ENCODE data around the gene ADAMTS7. TPM values are rescaled to one million over a fixed set of nuclear protein-coding genes. Genes with fewer than 3 reads are reported as not detected.
"Not testable (repeated sequence)": the region's sequence is repeated elsewhere in the genome, so short reads cannot be mapped to it uniquely, and the experiment has no call there.

The ADAMTS7 gene
- total and polyA plus RNA-seq, 2 donors (not counting 1 experiment from before 2014, with no cell fraction given) = 7.9 TPM

- H3K27ac ChIP-seq (ENCODE audit: insufficient read depth, low read length) = no peak overlapping the region
- no peak overlapping the region for H3K4me3 ChIP-seq (replicated peaks in 1 of 4; ENCODE audit: control extremely low read depth in 1 of 4, insufficient read depth in 1 of 4, low read depth in 3 of 4, low read length in 4 of 4)
- no peaks in the 10 kb centered on the region for H3K36me3 ChIP-seq (ENCODE audit: control insufficient read depth, insufficient read depth, low read length)
- no peak overlapping the region for H2AFZ ChIP-seq (ENCODE audit: low read length)
- no peaks in the 10 kb centered on the region for H3K9me3 ChIP-seq (ENCODE audit: control insufficient read depth, insufficient read depth, low read depth, low read length)
- H3K79me2 ChIP-seq (ENCODE audit: control insufficient read depth, insufficient read depth, low read length) = no peaks in the 10 kb centered on the region
- H4K20me1 ChIP-seq (ENCODE audit: control insufficient read depth, extremely low read depth, insufficient read depth, low read length) = no peaks in the 10 kb centered on the region
- no peak for TF ChIP-seq CTCF (conservative IDR thresholded peaks at IDR 0.05 in 1 of 2, IDR thresholded peaks at IDR 0.05 in 1 of 2; ENCODE audit: low read depth in 1 of 2, low read length in 2 of 2)
- no peak for TF ChIP-seq EZH2 (IDR thresholded peaks at IDR 0.05; ENCODE audit: low read length, missing control alignments)
- H3K4me2 ChIP-seq (ENCODE audit: extremely low read depth, insufficient read depth, low read length) = no peak overlapping the region
- H3K4me1 ChIP-seq (ENCODE audit: control insufficient read depth, extremely low read depth, insufficient read depth, low read length) = no peaks in the 10 kb centered on the region
- no peak overlapping the region for H3K9ac ChIP-seq (ENCODE audit: insufficient read depth, low read length)
- no peak for DNase-seq (ENCODE audit: low read depth in 2 of 2)
- no peaks in the 10 kb centered on the region for H3K27me3 ChIP-seq (ENCODE audit: control insufficient read depth, insufficient read depth, low read length)
These were observed 45.2 kb downstream of the ADAMTS7 start for GRCh38 chr15:78766041-78766440.

- not testable (repeated sequence) for DNase-seq (ENCODE audit: low read depth in 2 of 2); H3K79me2 ChIP-seq (ENCODE audit: control insufficient read depth, insufficient read depth, low read length); H3K27ac ChIP-seq (ENCODE audit: insufficient read depth, low read length)
These were observed 46.0 kb downstream of the ADAMTS7 start for GRCh38 chr15:78765154-78765860.

GRCh38 chr15:78764340-78765153 lies 46.7 kb downstream of the ADAMTS7 start:
- not testable (repeated sequence) for H3K27ac ChIP-seq (ENCODE audit: insufficient read depth, low read length); H3K4me3 ChIP-seq (replicated peaks in 1 of 4; ENCODE audit: control extremely low read depth in 1 of 4, insufficient read depth in 1 of 4, low read depth in 3 of 4, low read length in 4 of 4); H3K36me3 ChIP-seq (ENCODE audit: control insufficient read depth, insufficient read depth, low read length); H2AFZ ChIP-seq (ENCODE audit: low read length); H4K20me1 ChIP-seq (ENCODE audit: control insufficient read depth, extremely low read depth, insufficient read depth, low read length); H3K27me3 ChIP-seq (ENCODE audit: control insufficient read depth, insufficient read depth, low read length); H3K9ac ChIP-seq (ENCODE audit: insufficient read depth, low read length); H3K9me3 ChIP-seq (ENCODE audit: control insufficient read depth, insufficient read depth, low read depth, low read length); H3K79me2 ChIP-seq (ENCODE audit: control insufficient read depth, insufficient read depth, low read length); DNase-seq (ENCODE audit: low read depth in 2 of 2); H3K4me1 ChIP-seq (ENCODE audit: control insufficient read depth, extremely low read depth, insufficient read depth, low read length); H3K4me2 ChIP-seq (ENCODE audit: extremely low read depth, insufficient read depth, low read length)

More at GRCh38 chr15:78765154-78765860, 46.0 kb downstream of the ADAMTS7 start:
- H4K20me1 ChIP-seq (ENCODE audit: control insufficient read depth, extremely low read depth, insufficient read depth, low read length); H3K9ac ChIP-seq (ENCODE audit: insufficient read depth, low read length); H3K36me3 ChIP-seq (ENCODE audit: control insufficient read depth, insufficient read depth, low read length); H2AFZ ChIP-seq (ENCODE audit: low read length); H3K4me3 ChIP-seq (replicated peaks in 1 of 4; ENCODE audit: control extremely low read depth in 1 of 4, insufficient read depth in 1 of 4, low read depth in 3 of 4, low read length in 4 of 4); H3K27me3 ChIP-seq (ENCODE audit: control insufficient read depth, insufficient read depth, low read length); H3K4me2 ChIP-seq (ENCODE audit: extremely low read depth, insufficient read depth, low read length); H3K4me1 ChIP-seq (ENCODE audit: control insufficient read depth, extremely low read depth, insufficient read depth, low read length); H3K9me3 ChIP-seq (ENCODE audit: control insufficient read depth, insufficient read depth, low read depth, low read length): not testable (repeated sequence)

GRCh38 chr15:78763796-78764241 lies 47.4 kb downstream of the ADAMTS7 start:
- Histone ChIP-seq H3K4me1 (ENCODE audit: control insufficient read depth, extremely low read depth, insufficient read depth, low read length) (peaks cover 2% of the 10 kb centered on the region), H3K79me2 (ENCODE audit: control insufficient read depth, insufficient read depth, low read length) (no peaks in the 10 kb centered on the region), H3K27me3 (ENCODE audit: control insufficient read depth, insufficient read depth, low read length) (no peaks in the 10 kb centered on the region), H3K4me2 (ENCODE audit: extremely low read depth, insufficient read depth, low read length) (no peak overlapping the region), H3K9me3 (ENCODE audit: control insufficient read depth, insufficient read depth, low read depth, low read length) (no peaks in the 10 kb centered on the region), H3K9ac (ENCODE audit: insufficient read depth, low read length) (no peak overlapping the region), H4K20me1 (ENCODE audit: control insufficient read depth, extremely low read depth, insufficient read depth, low read length) (no peaks in the 10 kb centered on the region), H3K4me3 (replicated peaks in 1 of 4; ENCODE audit: control extremely low read depth in 1 of 4, insufficient read depth in 1 of 4, low read depth in 3 of 4, low read length in 4 of 4) (no peak overlapping the region), H3K27ac (ENCODE audit: insufficient read depth, low read length) (no peak overlapping the region), H2AFZ (ENCODE audit: low read length) (no peak overlapping the region), H3K36me3 (ENCODE audit: control insufficient read depth, insufficient read depth, low read length) (no peaks in the 10 kb centered on the region)
- no peak for TF ChIP-seq EZH2 (IDR thresholded peaks at IDR 0.05; ENCODE audit: low read length, missing control alignments)
- TF ChIP-seq CTCF (conservative IDR thresholded peaks at IDR 0.05 in 1 of 2, IDR thresholded peaks at IDR 0.05 in 1 of 2; ENCODE audit: low read depth in 1 of 2, low read length in 2 of 2) = no peak
- no peak for DNase-seq (ENCODE audit: low read depth in 2 of 2)

Data from fibroblast of lung (primary cell).